Natural killer cell (primary cell): ENCODE results near the gene KCTD7. TPM values are rescaled to one million over a fixed set of nuclear protein-coding genes. Genes with fewer than 3 reads are reported as not detected.
"Not testable (repeated sequence)": the region's sequence is repeated elsewhere in the genome, so short reads cannot be mapped to it uniquely, and the experiment has no call there.

ENCODE experiments used
- ATAC-seq, 3 donors: fragments of 150-1000 bp in 2 of 3; fragments of 200-7000 bp in 1 of 3; cut with Tn5 transposase; 1 replicate in 1 of 3; 2 replicates in 2 of 3; pipeline ENCODE4 v1.10.0; 2021; ENCODE audit warnings: mild to moderate bottlenecking in 2 of 3, moderate library complexity in 2 of 3
- DNase-seq, 2 donors: peaks; one replicate each; pipeline versions ENCODE4 v3.0.0 to v3.0.0-alpha.2; 2013 to 2021; ENCODE audit warnings: mixed read lengths in 1 of 2
- H3K27ac ChIP-seq: one replicate; pipeline ENCODE4 v1.5.1; 2013; ENCODE audit warnings: mild to moderate bottlenecking, low read length
- H3K27me3 ChIP-seq: one replicate; pipeline ENCODE4 v1.6.1; 2013; ENCODE audit warnings: low read length; ENCODE audit not compliant: control insufficient read depth, insufficient read depth
- H3K36me3 ChIP-seq: one replicate; pipeline ENCODE4 v1.6.1; 2013; ENCODE audit warnings: low read length; ENCODE audit not compliant: control insufficient read depth, insufficient read depth
- H3K4me1 ChIP-seq: one replicate; pipeline ENCODE4 v1.6.1; 2013; ENCODE audit warnings: low read length; ENCODE audit not compliant: control insufficient read depth, insufficient read depth
- H3K4me3 ChIP-seq: one replicate; pipeline ENCODE4 v1.5.1; 2013; ENCODE audit warnings: low read length
- H3K9me3 ChIP-seq: one replicate; pipeline ENCODE4 v1.6.1; 2013; ENCODE audit warnings: low read length; ENCODE audit not compliant: control insufficient read depth, insufficient read depth
- H3K27ac Mint-ChIP-seq, 2 donors: one replicate each; pipeline ENCODE4 v1.8.0; 2022; ENCODE audit warnings: mild to moderate bottlenecking in 2 of 2, mixed read lengths in 2 of 2, moderate library complexity in 1 of 2
- H3K27me3 Mint-ChIP-seq, 2 donors: one replicate each; pipeline ENCODE4 v1.8.0; 2022; ENCODE audit warnings: low read depth in 2 of 2, mixed read lengths in 2 of 2
- H3K36me3 Mint-ChIP-seq: one replicate; pipeline ENCODE4 v1.8.0; 2022; ENCODE audit warnings: mixed read lengths
- H3K4me1 Mint-ChIP-seq, 2 donors: one replicate each; pipeline ENCODE4 v1.8.0; 2022; ENCODE audit warnings: mixed read lengths in 2 of 2
- H3K4me3 Mint-ChIP-seq: one replicate; pipeline ENCODE4 v1.8.0; 2022; ENCODE audit warnings: mild to moderate bottlenecking, moderate library complexity, mixed read lengths
- H3K9me3 Mint-ChIP-seq, 2 donors: one replicate each; pipeline ENCODE4 v1.8.0; 2022; ENCODE audit warnings: mixed read lengths in 2 of 2
- CTCF ChIP-seq: fragments of 200-600 bp; IDR thresholded peaks from one replicate; pipeline ENCODE4 v1.8.0; 2022; ENCODE audit warnings: antibody characterized with exemption
- WGBS: methylation state at CpG from one replicate; pipeline ENCODE4 v1.1.7; 2013; ENCODE audit warnings: missing lambda C conversion rate; ENCODE audit not compliant: insufficient coverage; 5-methylcytosine and 5-hydroxymethylcytosine counted together
- intact Hi-C: fragments of 100-400 bp; cut with micrococcal nuclease; formaldehyde crosslinking; loops from one replicate; pipeline ENCODE4 v1.14.2; 2022
- total RNA-seq, 4 donors: library from RNA; stranded (reverse); fragments of 120-200 nt in 1 of 4; gene quantifications; one replicate each; pipeline versions ENCODE4 v1.2.3 to v1.2.4, GENCODE V29; 2013 to 2022

KCTD7 gene
- total RNA-seq, 3 donors from 2014 or later (not counting 1 experiment from before 2014, with no cell fraction given), result 29.3 to 33.0 (median 31.7) TPM

DNA sequence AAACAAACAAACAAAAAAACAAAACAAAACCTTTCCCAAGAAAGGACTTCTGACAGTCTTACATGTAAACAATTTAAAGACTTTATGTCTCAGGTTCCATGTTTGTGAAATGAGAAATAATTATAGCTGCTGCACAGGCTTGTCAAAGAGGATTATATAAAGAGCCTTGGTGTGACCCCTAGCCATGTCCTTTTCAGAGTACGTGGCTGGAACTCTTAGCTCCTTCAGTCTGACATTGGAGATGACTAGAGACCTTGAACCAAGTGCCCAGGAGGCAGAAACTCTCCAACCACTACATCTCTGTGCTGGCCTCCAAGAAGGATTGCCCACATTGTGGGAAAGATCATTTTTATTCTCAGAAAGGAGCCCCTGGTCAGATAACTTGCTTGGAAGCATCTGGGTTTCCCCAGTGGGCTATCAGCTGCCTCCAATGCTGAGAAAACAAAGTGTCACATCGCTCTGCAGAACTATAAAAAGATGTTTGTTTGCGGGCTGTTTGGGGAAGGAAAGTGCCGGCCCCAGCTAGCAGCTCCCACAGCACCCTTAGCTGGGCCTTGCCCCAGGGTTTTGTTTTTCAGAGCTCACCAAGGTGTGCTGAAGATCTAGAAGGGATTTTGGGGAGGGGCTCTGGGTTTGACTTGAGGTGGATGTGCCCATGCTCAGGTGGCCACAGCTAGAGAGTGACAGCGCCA is 43.9 kb downstream of the KCTD7 start:
- DNase-seq, H3K4me1 ChIP-seq, H3K36me3 Mint-ChIP-seq, H3K4me3 Mint-ChIP-seq, H3K9me3 Mint-ChIP-seq, H3K27me3 Mint-ChIP-seq, H3K27me3 ChIP-seq, H3K4me1 Mint-ChIP-seq, H3K36me3 ChIP-seq, intact Hi-C loops, ATAC-seq, H3K9me3 ChIP-seq, H3K4me3 ChIP-seq, H3K27ac ChIP-seq, H3K27ac Mint-ChIP-seq: not testable (repeated sequence)
- WGBS, result no CpG with 5 or more reads among the region's 5 CpGs

DNA sequence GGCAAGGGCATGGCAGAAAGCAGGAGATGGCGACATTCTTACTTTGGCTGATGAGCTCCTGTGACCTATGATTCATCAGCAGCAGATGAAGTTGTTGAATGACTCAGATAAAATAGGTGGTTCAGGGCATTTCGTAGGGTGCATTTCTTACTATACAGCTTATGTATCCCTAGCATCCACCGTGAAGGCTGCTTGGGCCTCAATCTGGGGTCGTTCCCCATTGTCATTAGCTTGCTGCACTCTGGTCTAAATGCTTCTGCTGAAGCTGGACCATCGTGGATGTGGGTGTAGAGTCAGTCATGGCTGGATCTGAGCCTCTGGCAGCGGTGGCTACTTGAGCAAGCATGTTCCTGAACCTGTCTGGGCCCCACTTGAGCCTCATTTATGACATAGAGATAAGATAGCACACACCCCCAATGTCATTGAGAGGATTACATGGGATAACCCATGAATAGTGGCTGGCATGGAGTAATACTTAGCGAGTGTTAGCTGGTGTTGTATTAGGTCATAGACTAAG is 44.5 kb downstream of the KCTD7 start:
- H3K27ac ChIP-seq, H3K27ac Mint-ChIP-seq, H3K4me3 Mint-ChIP-seq, H3K4me1 ChIP-seq, DNase-seq, H3K36me3 ChIP-seq, H3K36me3 Mint-ChIP-seq, H3K9me3 Mint-ChIP-seq, intact Hi-C loops, H3K27me3 ChIP-seq, H3K4me1 Mint-ChIP-seq, H3K9me3 ChIP-seq, H3K4me3 ChIP-seq, H3K27me3 Mint-ChIP-seq: not testable (repeated sequence)
- peak in 1 of 3 donors; percentile 14 for ATAC-seq
- 80% methylated on average over 4 of the region's 7 CpGs for WGBS

DNA sequence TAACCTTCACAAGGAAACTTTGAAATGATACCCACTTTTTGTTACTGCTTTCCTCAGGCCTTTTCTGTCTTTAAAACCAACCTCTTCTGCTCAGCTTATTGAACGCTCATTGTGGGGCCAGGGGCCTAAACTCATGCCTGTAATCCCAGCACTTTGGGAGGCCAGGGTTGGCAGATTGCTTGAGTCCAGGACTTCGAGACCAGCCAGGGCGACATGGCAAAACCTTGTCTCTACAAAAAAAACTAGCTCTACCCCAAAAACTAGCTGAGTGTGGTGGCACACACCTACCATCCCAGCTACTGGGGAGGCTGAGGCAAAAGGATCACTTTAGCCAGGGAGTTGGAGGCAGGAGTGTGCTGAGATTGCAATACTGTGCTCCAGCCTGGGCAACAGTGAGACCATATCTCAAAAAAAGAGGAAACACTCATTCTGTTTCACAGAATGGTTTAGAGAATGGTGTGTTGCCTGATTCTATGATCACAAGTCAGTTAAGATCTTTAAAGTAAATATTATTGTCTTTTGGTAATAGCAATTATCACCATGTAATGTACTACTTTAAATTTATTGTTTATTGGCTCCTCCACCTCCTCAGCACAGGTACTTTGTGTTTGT is 51.1 kb downstream of the KCTD7 start:
- H3K36me3 Mint-ChIP-seq, result no peaks in the 10 kb centered on the region
- intact Hi-C loops, result no loop called here
- peaks cover 21 to 33% of the 10 kb centered on the region in 2 donors for H3K4me1 Mint-ChIP-seq
- ATAC-seq (no peak), DNase-seq (no peak)
- H3K36me3 ChIP-seq, result no peaks in the 10 kb centered on the region
- no peak overlapping the region for H3K4me3 ChIP-seq
- H3K9me3 Mint-ChIP-seq, result no peaks in the 10 kb centered on the region
- no peaks in the 10 kb centered on the region for H3K27me3 ChIP-seq
- 98% methylated on average over 3 of the region's 3 CpGs for WGBS
- no peaks in the 10 kb centered on the region for H3K27me3 Mint-ChIP-seq
- peak overlapping the region; percentile 95 to 97 for H3K27ac Mint-ChIP-seq
- H3K27ac ChIP-seq, result no peak overlapping the region
- no peak for TF ChIP-seq CTCF
- H3K4me3 Mint-ChIP-seq, result no peak overlapping the region
- no peaks in the 10 kb centered on the region for H3K9me3 ChIP-seq
- peaks cover 21% of the 10 kb centered on the region for H3K4me1 ChIP-seq

GRCh38 chr7:66681491-66682349 is 53.0 kb downstream of the KCTD7 start:
- 2% methylated on average over 77 of the region's 78 CpGs for WGBS
- intact Hi-C loops, result loop anchor here (1.0 to 2.0 kb wide), 2 partner anchors 27 to 59 kb away; partner anchors contain the start of gene RABGEF1

More at GRCh38 chr7:66681491-66682349, 53.0 kb downstream of the KCTD7 start:
- Histone ChIP-seq H3K4me1 (peaks cover 21% of the 10 kb centered on the region), H3K27ac (peak overlapping the region; percentile 100), H3K27me3 (no peaks in the 10 kb centered on the region), H3K36me3 (no peaks in the 10 kb centered on the region), H3K4me3 (peak overlapping the region; percentile 100), H3K9me3 (no peaks in the 10 kb centered on the region)
- no peaks in the 10 kb centered on the region for H3K36me3 Mint-ChIP-seq
- peak; percentile 98 to 100 (median 98) for ATAC-seq
- peak overlapping the region; percentile 95 to 97 for H3K27ac Mint-ChIP-seq
- peaks cover 21 to 33% of the 10 kb centered on the region in 2 donors for H3K4me1 Mint-ChIP-seq
- no peak for TF ChIP-seq CTCF
- no peaks in the 10 kb centered on the region for H3K9me3 Mint-ChIP-seq
- peak overlapping the region; percentile 92 for H3K4me3 Mint-ChIP-seq
- peak; percentile 94 to 98 for DNase-seq
- no peaks in the 10 kb centered on the region for H3K27me3 Mint-ChIP-seq
